D721Med (cell line): ENCODE measurements around the gene NUP214.

Experiments
- DNase-seq: peaks from one replicate; pipeline ENCODE4 v3.0.0; 2011; ENCODE audit warnings: low spot score; ENCODE audit not compliant: insufficient read length
- FAIRE-seq: peaks from 2 replicates; lab custom pipeline; 2011; peaks lifted over from hg19 to GRCh38; lab: Jason Lieb, UNC
- CTCF ChIP-seq: IDR thresholded peaks from 2 replicates; pipeline ENCODE4 v1.5.1; 2012; ENCODE audit warnings: mild to moderate bottlenecking, control low read depth; ENCODE audit not compliant: insufficient read depth; ENCODE audit errors: missing control alignments

Gene NUP214

DNA sequence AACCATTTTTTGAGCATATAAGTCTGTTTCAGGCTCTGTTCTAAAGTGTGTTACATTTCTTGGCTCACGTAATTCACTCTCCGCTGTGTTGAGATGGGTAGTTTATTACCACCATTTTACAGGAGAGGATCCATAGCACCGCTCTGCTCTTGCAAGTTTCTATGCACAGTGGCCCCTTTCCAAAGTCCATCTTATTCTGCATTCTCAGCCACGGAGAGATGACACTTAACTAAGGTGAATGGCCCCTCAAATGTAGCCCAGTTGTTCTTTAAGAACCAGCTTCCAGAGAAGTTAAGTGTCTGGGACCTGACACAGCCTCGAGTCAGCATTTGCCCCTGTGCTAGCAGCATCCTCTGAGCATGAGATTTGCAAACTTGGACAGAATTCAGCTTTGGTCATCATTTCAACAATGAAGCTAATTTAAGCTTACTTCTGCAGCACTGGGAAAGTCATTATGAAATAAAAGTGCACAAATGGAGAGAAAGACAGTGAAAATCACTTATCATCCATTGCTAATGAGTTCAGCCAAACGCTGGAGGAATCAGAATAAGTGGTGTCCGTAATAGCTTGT is 89.0 kb downstream of the NUP214 start:
- no peak for TF ChIP-seq CTCF
- FAIRE-seq (no peak), DNase-seq (no peak)

- TF ChIP-seq CTCF, result no peak
- FAIRE-seq (no peak), DNase-seq (no peak)
These were observed 89.5 kb downstream of the NUP214 start for GRCh38 chr9:131214876-131215275.

- FAIRE-seq (no peak), DNase-seq (no peak)
- no peak for TF ChIP-seq CTCF
These were observed 91.4 kb downstream of the NUP214 start for GRCh38 chr9:131216806-131217205.

DNA sequence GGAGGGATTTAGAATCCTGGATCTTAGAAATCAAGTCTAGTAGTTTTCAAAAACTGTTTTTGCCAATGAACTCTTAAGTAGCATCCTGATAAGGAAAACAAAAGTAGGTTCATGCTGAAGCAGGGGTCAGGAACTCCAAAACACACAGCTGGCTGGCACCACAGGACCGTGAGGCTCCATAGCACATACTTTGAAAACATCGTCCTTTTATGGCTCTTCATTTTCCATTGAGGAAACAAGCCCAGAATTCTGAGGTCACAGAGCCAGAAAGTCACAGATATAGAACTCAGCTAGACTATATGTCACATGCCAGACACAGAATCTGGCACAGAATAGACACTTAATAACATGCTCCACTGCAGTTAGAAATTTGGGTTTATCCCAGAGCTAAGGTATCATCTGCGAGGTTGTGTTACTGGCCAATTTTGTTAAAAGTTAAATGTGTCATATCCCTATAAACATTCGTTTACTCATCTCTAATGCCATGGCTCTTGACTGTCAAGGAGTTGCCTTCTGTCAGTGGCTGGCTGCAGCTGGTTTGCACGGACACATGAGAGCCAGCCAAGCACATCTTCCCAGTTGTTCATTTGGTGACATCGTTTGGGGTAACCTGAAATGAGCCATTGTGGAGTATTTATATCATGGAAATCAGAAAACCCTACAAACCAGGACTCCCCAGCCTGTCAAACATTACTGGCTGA is 92.1 kb downstream of the NUP214 start:
- TF ChIP-seq CTCF, result no peak
- no peak for DNase-seq
- no peak for FAIRE-seq

GRCh38 chr9:131218370-131218769 is 93.0 kb downstream of the NUP214 start:
- FAIRE-seq (no peak), DNase-seq (no peak)
- TF ChIP-seq CTCF, result no peak

- FAIRE-seq, result no peak
These were observed 95.1 kb downstream of the NUP214 start for GRCh38 chr9:131220485-131220884.

More at GRCh38 chr9:131220485-131220884, 95.1 kb downstream of the NUP214 start:
- no peak for TF ChIP-seq CTCF
- DNase-seq, result no peak
